Sigmoid colon (tissue), 4 donors: ENCODE measurements around the gene ESRRB.

Experiments
- EP300 ChIP-seq, 4 donors: sonication (generic); formaldehyde crosslinking; IDR thresholded peaks; one replicate each; pipeline ENCODE4 v1.6.1; 2017; ENCODE audit warnings: antibody characterized with exemption in 4 of 4
- POLR2A ChIP-seq, 2 donors: fragments of 450-650 bp; IDR thresholded peaks; one replicate each; pipeline ENCODE4 v1.6.1; 2016; ENCODE audit warnings: antibody characterized with exemption in 2 of 2, mild to moderate bottlenecking in 2 of 2, moderate library complexity in 2 of 2
- POLR2AphosphoS5 ChIP-seq, 4 donors: sonication (generic); formaldehyde crosslinking; IDR thresholded peaks; one replicate each; pipeline ENCODE4 v1.6.1; 2017; ENCODE audit warnings: antibody characterized with exemption in 4 of 4
- TF ChIP-seq, protein P1 (sequence below), 4 experiments: fragments of 450-650 bp in 3 of 4; fragments of 200-600 bp in 1 of 4; IDR thresholded peaks; one replicate each; pipeline ENCODE4 v1.5.1; 2016 to 2019; ENCODE audit warnings: antibody characterized with exemption in 4 of 4, mild to moderate bottlenecking in 3 of 4, moderate library complexity in 2 of 4

DNA sequence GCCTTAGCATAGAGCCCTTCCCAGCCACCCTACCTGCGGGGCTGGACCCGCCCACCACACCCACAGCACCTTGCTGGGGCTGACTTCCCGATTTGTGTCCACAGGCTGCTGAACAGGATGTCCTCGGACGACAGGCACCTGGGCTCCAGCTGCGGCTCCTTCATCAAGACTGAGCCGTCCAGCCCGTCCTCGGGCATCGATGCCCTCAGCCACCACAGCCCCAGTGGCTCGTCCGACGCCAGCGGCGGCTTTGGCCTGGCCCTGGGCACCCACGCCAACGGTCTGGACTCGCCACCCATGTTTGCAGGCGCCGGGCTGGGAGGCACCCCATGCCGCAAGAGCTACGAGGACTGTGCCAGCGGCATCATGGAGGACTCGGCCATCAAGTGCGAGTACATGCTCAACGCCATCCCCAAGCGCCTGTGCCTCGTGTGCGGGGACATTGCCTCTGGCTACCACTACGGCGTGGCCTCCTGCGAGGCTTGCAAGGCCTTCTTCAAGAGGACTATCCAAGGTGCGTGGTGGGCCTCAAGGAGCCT, 63.4 kb downstream of the ESRRB start:
- TF ChIP-seq, protein P1, sequence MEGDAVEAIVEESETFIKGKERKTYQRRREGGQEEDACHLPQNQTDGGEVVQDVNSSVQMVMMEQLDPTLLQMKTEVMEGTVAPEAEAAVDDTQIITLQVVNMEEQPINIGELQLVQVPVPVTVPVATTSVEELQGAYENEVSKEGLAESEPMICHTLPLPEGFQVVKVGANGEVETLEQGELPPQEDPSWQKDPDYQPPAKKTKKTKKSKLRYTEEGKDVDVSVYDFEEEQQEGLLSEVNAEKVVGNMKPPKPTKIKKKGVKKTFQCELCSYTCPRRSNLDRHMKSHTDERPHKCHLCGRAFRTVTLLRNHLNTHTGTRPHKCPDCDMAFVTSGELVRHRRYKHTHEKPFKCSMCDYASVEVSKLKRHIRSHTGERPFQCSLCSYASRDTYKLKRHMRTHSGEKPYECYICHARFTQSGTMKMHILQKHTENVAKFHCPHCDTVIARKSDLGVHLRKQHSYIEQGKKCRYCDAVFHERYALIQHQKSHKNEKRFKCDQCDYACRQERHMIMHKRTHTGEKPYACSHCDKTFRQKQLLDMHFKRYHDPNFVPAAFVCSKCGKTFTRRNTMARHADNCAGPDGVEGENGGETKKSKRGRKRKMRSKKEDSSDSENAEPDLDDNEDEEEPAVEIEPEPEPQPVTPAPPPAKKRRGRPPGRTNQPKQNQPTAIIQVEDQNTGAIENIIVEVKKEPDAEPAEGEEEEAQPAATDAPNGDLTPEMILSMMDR (IDR thresholded peaks at IDR 0.05) = no peak
- no peak for TF ChIP-seq POLR2A (IDR thresholded peaks at IDR 0.05)
- no peak for TF ChIP-seq POLR2AphosphoS5 (IDR thresholded peaks at IDR 0.05)
- TF ChIP-seq EP300 (IDR thresholded peaks at IDR 0.05) = no peak
